K562 (cell line): ENCODE data around the gene DOCK6. TPM values are rescaled to one million over a fixed set of nuclear protein-coding genes. Genes with fewer than 3 reads are reported as not detected.

Experiments used
- ATAC-seq: fragments of 200-7000 bp; cut with Tn5 transposase; 3 replicates; pipeline ENCODE4 v1.9.1; 2020; ENCODE audit warnings: moderate library complexity
- BruUV-seq: library from RNA; stranded (reverse); fragments of 400-500 nt; replicated peaks from 2 replicates; lab custom pipeline; 2021; lab: Mats Ljungman, UMichigan
- CTCF ChIA-PET: fragments of 300-600 bp; formaldehyde crosslinking; extraction: SDS; loops from one replicate; lab custom pipeline; 2021; ENCODE audit warnings: low intra/inter-chr PET ratio; lab: Yijun Ruan, JAX
- POLR2A ChIA-PET: fragments of 300-600, 350-650 bp; sonication (Branson Sonifier 250); formaldehyde crosslinking; extraction: SDS; loops from one replicate; lab custom pipeline; 2021; ENCODE audit warnings: antibody characterized with exemption, inconsistent platforms; lab: Yijun Ruan, JAX
- DNase-seq, 4 experiments: peaks; one replicate each; pipeline versions ENCODE4 v3.0.0 to v3.0.0-alpha.2; 2011 to 2018; ENCODE audit warnings: low spot score in 3 of 4, mixed read lengths in 3 of 4; ENCODE audit errors: extremely low read depth in 1 of 4
- FAIRE-seq: peaks from 2 replicates; lab custom pipeline; 2011; peaks lifted over from hg19 to GRCh38; lab: Jason Lieb, UNC
- H2AFZ ChIP-seq: 2 replicates; pipeline ENCODE4 v1.6.0; 2011; ENCODE audit warnings: low read depth, low read length, control low read depth, inconsistent platforms
- H3K27ac ChIP-seq: fragments of 200-600 bp; 3 replicates; pipeline ENCODE4 v1.8.0; 2011; ENCODE audit warnings: low read depth, mild to moderate bottlenecking, control low read depth, inconsistent platforms, low read length, moderate library complexity, mixed read lengths; ENCODE audit errors: extremely low read depth
- H3K27me3 ChIP-seq, 2 experiments: fragments of 300-600 bp in 1 of 2; 2 replicates in 1 of 2; 3 replicates in 1 of 2; pipeline versions ENCODE4 v1.6.0 to v1.8.0; 2011; ENCODE audit warnings: inconsistent platforms in 2 of 2, low read length in 2 of 2, mild to moderate bottlenecking in 1 of 2, mixed read lengths in 1 of 2, moderate library complexity in 1 of 2; ENCODE audit not compliant: control insufficient read depth in 2 of 2, insufficient read depth in 2 of 2
- H3K36me3 ChIP-seq: fragments of 300-600 bp; 3 replicates; pipeline ENCODE4 v1.8.0; 2011; ENCODE audit warnings: mild to moderate bottlenecking, low read length, inconsistent platforms; ENCODE audit not compliant: control insufficient read depth, insufficient read depth
- H3K4me1 ChIP-seq, 2 experiments: fragments of 200-600 bp in 1 of 2; replicated peaks in 1 of 2; 2 replicates in 1 of 2; 3 replicates in 1 of 2; pipeline versions ENCODE4 v1.5.1 to v1.8.0; 2011; ENCODE audit warnings: inconsistent platforms in 2 of 2, low read length in 2 of 2, mild to moderate bottlenecking in 1 of 2, mixed read lengths in 1 of 2, moderate library complexity in 1 of 2; ENCODE audit not compliant: control insufficient read depth in 2 of 2, insufficient read depth in 2 of 2
- H3K4me2 ChIP-seq: 2 replicates; pipeline ENCODE4 v1.6.1; 2011; ENCODE audit warnings: low read length, control low read depth, inconsistent platforms, mixed read lengths; ENCODE audit not compliant: insufficient read depth
- H3K4me3 ChIP-seq: fragments of 200-600 bp; sonication (generic), shearing (Covaris generic); 2 replicates; pipeline ENCODE4 v1.5.1; 2016; ENCODE audit warnings: control low read depth, inconsistent platforms
- H3K79me2 ChIP-seq: fragments of 200-600 bp; 3 replicates; pipeline ENCODE4 v1.8.0; 2011; ENCODE audit warnings: low read length, inconsistent platforms; ENCODE audit not compliant: control insufficient read depth, insufficient read depth
- H3K9ac ChIP-seq, 2 experiments: 2 replicates each; pipeline versions ENCODE4 v1.6.0 to v1.6.1; 2011; ENCODE audit warnings: low read depth in 2 of 2, low read length in 2 of 2, control low read depth in 1 of 2, inconsistent platforms in 1 of 2, mild to moderate bottlenecking in 1 of 2, mixed read lengths in 1 of 2; ENCODE audit not compliant: insufficient read depth in 1 of 2
- H3K9me1 ChIP-seq: one replicate; pipeline ENCODE4 v1.6.0; 2011; ENCODE audit warnings: inconsistent platforms, mild to moderate bottlenecking, low read length, moderate library complexity; ENCODE audit not compliant: control insufficient read depth, insufficient read depth
- H3K9me3 ChIP-seq: replicated peaks from 2 replicates; pipeline ENCODE4 v1.5.1; 2011; ENCODE audit warnings: low read depth, low read length, inconsistent platforms; ENCODE audit not compliant: control insufficient read depth, insufficient read depth
- H4K20me1 ChIP-seq: replicated peaks from 2 replicates; pipeline ENCODE4 v1.6.1; 2011; ENCODE audit warnings: low read length, inconsistent platforms, mixed read lengths; ENCODE audit not compliant: control insufficient read depth, insufficient read depth
- ILF3 ChIP-seq: fragments of 450-650 bp; IDR thresholded peaks from 2 replicates; pipeline ENCODE4 v1.6.1; 2018; ENCODE audit warnings: antibody characterized with exemption, mild to moderate bottlenecking, moderate library complexity, borderline replicate concordance
- L3MBTL2 ChIP-seq: fragments of 450-650 bp; IDR thresholded peaks from 2 replicates; pipeline ENCODE4 v1.6.1; 2016; ENCODE audit warnings: mild to moderate bottlenecking, moderate library complexity
- MTA3 ChIP-seq: fragments of 450-650 bp; formaldehyde crosslinking; IDR thresholded peaks from 2 replicates; pipeline ENCODE4 v1.6.1; 2017; ENCODE audit warnings: mild to moderate bottlenecking, borderline replicate concordance
- MYC ChIP-seq, 2 experiments: fragments of 250-450 bp in 1 of 2; sonication (Bioruptor Pico) in 1 of 2; IDR thresholded peaks; 2 replicates each; pipeline versions ENCODE4 v1.5.1 to v1.6.1; 2012 to 2021; ENCODE audit warnings: low read depth in 2 of 2, borderline replicate concordance in 1 of 2, improper control_type of control experiment in 1 of 2, low read length in 1 of 2, mild to moderate bottlenecking in 1 of 2, moderate library complexity in 1 of 2
- NR2C1 ChIP-seq, 2 experiments: fragments of 450-650 bp; IDR thresholded peaks; 2 replicates each; pipeline ENCODE4 v1.6.1; 2017; ENCODE audit warnings: mild to moderate bottlenecking in 2 of 2, antibody characterized with exemption in 1 of 2, inconsistent platforms in 1 of 2, missing compliant biosample characterization in 1 of 2, missing genetic modification characterization in 1 of 2
- PHTF2 ChIP-seq: fragments of 250-450 bp; sonication (Bioruptor Pico); IDR thresholded peaks from 2 replicates; pipeline ENCODE4 v1.5.0; 2021; ENCODE audit warnings: mild to moderate bottlenecking
- PTBP1 ChIP-seq: fragments of 200-400 bp; formaldehyde crosslinking; IDR thresholded peaks from 2 replicates; pipeline ENCODE4 v1.6.1; 2017; ENCODE audit warnings: low read depth, low read length
- ZC3H4 ChIP-seq: sonication (generic); formaldehyde crosslinking; IDR thresholded peaks from 2 replicates; pipeline ENCODE4 v1.9.0; 2021; ENCODE audit warnings: missing genetic modification reagents, borderline replicate concordance
- WGBS: fragments of 100-300 bp; shearing (Covaris generic); methylation state at CpG from one replicate; pipeline ENCODE4 v1.1.6; 2016; ENCODE audit warnings: low coverage, mixed read lengths; ENCODE audit not compliant: insufficient coverage; ENCODE audit errors: missing lambda C conversion rate; 5-methylcytosine and 5-hydroxymethylcytosine counted together
- in situ Hi-C: fragments of 300-500 bp; cut with MboI; formaldehyde crosslinking; loops from 4 replicates; pipeline ENCODE4 v1.15.0; 2018; ENCODE audit warnings: inconsistent platforms, mixed read lengths
- intact Hi-C: fragments of 100-400 bp; cut with micrococcal nuclease; formaldehyde crosslinking; loops from 2 replicates; pipeline ENCODE4 v1.14.2; 2022
- polyA plus RNA-seq, 8 experiments: library from polyadenylated mRNA; depleted of rRNA in 4 of 8; stranded (reverse) in 5 of 8; unstranded in 3 of 8; fragments of >200 nt; fragmentation: Nextera tagmentation in 2 of 8; fragmentation: Illumina TruSeq in 1 of 8; extraction: Ambion mirVana in 2 of 8; extraction: Trizol in 1 of 8; gene quantifications; 2 replicates each; pipeline versions ENCODE4 v1.2.1 to v1.2.3, GENCODE V29; 2011 to 2014; ENCODE audit warnings: inconsistent platforms in 1 of 8, missing spikeins in 1 of 8
- total RNA-seq, 7 experiments: library from RNA; depleted of rRNA in 6 of 7; stranded (reverse); fragments of >200 nt in 6 of 7; fragmentation: Illumina TruSeq in 2 of 7; extraction: Trizol in 2 of 7; gene quantifications; 2 replicates each; pipeline versions ENCODE4 v1.2.1 to v1.2.3, GENCODE V29; 2011 to 2021; ENCODE audit warnings: low replicate concordance in 1 of 7

DOCK6 gene
- total and polyA plus RNA-seq, 9 of the 15 experiments (the other 6 are each of a cell fraction or from before 2014, with no cell fraction given): 0.35 to 19.3 (median 3.8) TPM

GRCh38 chr19:11166281-11167142, 95.8 kb downstream of the DOCK6 start:
- WGBS: 85% methylated on average over 25 of the region's 26 CpGs

More at GRCh38 chr19:11166281-11167142, 95.8 kb downstream of the DOCK6 start:
- in situ Hi-C loops: no loop called here
- Histone ChIP-seq H4K20me1 (no peaks in the 10 kb centered on the region), H3K27me3 (no peaks in the 10 kb centered on the region), H3K9ac (no peak overlapping the region), H3K9me3 (no peaks in the 10 kb centered on the region), H3K4me3 (no peak overlapping the region), H3K36me3 (peaks cover 33% of the 10 kb centered on the region; the same call in 2 of the 3 replicates), H3K4me2 (no peak overlapping the region), H3K9me1 (no peaks in the 10 kb centered on the region), H3K4me1 (peaks cover 0 to 3% of the 10 kb centered on the region in 2 experiments; a peak in 2 of 5 replicates), H2AFZ (no peak overlapping the region), H3K79me2 (no peaks in the 10 kb centered on the region), H3K27ac (no peak overlapping the region)
- ChIA-PET POLR2A (interaction anchor here (0.6 to 1.5 kb wide), 3 partner anchors 14 to 246 kb away, joined by 3 to 5 read pairs (median 3); no protein-coding TSS in a partner anchor), CTCF (no interaction called here)
- no peak for FAIRE-seq
- no TSS peak for BruUV-seq
- DNase-seq: no peak
- intact Hi-C loops: no loop called here
- TF ChIP-seq ILF3 (no peak), NR2C1 (IDR thresholded peaks at IDR 0.05) (no peak), NR2C1 (tag; IDR thresholded peaks at IDR 0.05) (no peak), PTBP1 (no peak), MTA3 (no peak), PHTF2 (no peak), MYC (IDR thresholded peaks at IDR 0.05; ENCODE audit: low read depth, low read length) (no peak), MYC (CRISPR knock-in tag; IDR thresholded peaks at IDR 0.05; ENCODE audit: borderline replicate concordance, low read depth) (no peak), L3MBTL2 (no peak), ZC3H4 (CRISPR knock-in tag) (no peak)
- ATAC-seq: no peak
